ACHN (cell line): ENCODE data around the gene JPT2.

ENCODE experiments used
- DNase-seq: peaks from one replicate; pipeline ENCODE4 v3.0.0-alpha.2; 2015
- in situ Hi-C: cut with HindIII; loops from 2 replicates; pipeline ENCODE4 v1.10.0; 2017; ENCODE audit warnings: low sequenced_read_pairs, low pct_ligation_motif_present, low pct_unique_long_range_greater_than_20kb

Gene JPT2

GRCh38 chr16:1650131-1650530 is 27.9 kb upstream of the JPT2 start:
- in situ Hi-C loops: no loop called here
- DNase-seq: no peak

DNA sequence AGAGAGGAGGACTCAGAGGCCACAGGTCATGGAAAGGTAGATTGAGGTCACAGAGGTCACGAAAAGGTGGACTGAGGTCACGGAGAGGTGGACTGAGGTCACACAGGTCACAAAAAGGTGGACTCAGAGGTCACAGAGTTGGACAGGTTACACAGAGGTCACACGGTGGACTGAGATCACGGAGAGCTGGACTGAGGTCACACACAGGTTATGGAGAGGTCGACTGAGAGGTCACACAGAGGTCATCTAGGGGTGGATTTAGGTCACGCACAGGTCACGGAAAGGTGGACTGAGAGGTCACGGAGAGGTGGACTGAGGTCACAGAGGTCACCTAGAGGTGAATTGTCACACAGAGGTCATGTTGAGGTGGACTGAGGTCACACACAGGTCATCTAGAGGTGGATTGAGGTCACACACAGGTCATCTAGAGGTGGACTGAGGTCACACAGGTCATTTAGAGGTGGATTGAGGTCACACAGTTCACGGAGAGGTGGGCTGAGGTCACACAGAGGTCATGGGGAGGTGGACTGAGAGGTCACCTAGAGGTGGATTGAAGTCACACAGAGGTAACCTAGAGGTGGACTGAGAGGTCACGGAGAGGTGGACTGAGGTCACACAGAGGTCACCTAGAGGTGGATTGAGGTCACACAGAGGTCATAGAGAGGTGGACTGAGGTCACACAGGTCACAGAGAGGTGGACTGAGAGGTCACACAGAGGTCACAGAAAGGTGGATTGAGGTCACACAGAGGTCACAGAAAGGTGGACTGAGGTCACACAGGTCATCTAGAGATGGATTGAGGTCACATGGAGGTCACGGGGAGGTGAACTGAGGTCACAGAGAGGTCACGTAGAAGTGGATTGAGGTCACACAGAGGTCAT is 26.7 kb upstream of the JPT2 start:
- no peak for DNase-seq
- in situ Hi-C loops: no loop called here

GRCh38 chr16:1651974-1652312 is 26.1 kb upstream of the JPT2 start:
- in situ Hi-C loops: no loop called here
- DNase-seq: no peak

DNA sequence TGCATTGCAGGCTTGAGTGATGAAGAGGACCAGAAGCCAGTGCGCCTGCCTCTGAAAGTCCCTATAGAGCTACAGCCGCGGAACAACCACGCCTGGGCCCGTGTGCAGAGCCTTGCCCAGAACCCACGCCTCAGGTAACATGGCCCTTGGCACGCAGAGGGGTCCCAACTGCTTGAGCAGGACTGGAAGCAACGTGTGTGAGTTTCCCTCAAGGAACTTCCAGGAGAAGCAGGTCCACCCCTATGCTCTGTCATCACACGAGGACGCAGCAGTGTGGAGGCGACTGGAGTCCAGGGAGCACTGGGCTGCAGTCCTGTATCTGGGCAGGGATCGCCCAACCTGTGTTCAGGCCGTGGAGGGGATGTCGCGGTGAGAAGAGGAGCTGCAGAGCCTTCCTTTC is 25.1 kb upstream of the JPT2 start:
- DNase-seq: no peak
- in situ Hi-C loops: no loop called here

GRCh38 chr16:1654505-1655268 is 23.4 kb upstream of the JPT2 start:
- no peak for DNase-seq

GRCh38 chr16:1655269-1655807 is 22.7 kb upstream of the JPT2 start:
- no peak for DNase-seq
- in situ Hi-C loops: no loop called here

More at GRCh38 chr16:1654505-1655268, 23.4 kb upstream of the JPT2 start:
- in situ Hi-C loops: no loop called here

DNA sequence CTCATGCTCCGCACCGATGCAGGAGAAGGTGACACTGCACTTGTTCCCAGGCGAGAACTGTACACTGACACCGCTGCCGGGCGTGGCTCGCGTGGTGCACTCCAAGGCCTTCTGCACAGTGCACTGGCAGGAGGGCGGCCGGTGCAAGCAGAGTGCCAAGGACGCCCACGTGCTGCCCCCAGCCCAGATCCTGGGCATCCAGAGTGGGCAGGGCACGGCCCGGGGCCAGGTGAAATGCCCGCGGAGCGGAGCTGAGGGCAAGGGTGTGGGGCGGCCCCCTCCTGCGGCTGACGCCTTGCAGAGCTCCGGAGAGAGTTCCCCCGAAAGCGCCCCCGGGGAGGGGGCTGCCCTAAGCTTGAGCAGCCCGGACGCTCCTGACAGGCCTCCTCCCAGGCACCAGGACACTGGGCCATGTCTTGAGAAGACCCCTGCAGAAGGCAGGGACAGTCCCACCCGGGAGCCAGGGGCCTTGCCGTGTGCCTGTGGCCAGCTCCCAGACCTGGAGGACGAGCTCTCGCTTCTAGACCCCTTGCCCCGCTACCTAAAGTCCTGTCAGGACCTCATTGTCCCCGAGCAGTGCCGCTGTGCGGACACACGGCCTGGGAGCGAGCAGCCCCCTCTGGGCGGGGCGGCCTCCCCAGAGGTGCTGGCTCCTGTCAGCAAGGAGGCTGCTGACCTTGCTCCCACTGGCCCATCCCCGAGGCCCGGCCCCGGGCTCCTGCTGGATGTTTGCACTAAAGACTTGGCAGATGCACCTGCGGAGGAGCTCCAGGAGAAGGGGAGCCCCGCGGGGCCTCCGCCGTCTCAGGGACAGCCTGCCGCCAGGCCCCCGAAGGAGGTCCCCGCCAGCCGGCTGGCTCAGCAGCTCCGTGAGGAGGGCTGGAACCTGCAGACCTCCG is 21.9 kb upstream of the JPT2 start:
- in situ Hi-C loops: no loop called here
- no peak for DNase-seq

DNA sequence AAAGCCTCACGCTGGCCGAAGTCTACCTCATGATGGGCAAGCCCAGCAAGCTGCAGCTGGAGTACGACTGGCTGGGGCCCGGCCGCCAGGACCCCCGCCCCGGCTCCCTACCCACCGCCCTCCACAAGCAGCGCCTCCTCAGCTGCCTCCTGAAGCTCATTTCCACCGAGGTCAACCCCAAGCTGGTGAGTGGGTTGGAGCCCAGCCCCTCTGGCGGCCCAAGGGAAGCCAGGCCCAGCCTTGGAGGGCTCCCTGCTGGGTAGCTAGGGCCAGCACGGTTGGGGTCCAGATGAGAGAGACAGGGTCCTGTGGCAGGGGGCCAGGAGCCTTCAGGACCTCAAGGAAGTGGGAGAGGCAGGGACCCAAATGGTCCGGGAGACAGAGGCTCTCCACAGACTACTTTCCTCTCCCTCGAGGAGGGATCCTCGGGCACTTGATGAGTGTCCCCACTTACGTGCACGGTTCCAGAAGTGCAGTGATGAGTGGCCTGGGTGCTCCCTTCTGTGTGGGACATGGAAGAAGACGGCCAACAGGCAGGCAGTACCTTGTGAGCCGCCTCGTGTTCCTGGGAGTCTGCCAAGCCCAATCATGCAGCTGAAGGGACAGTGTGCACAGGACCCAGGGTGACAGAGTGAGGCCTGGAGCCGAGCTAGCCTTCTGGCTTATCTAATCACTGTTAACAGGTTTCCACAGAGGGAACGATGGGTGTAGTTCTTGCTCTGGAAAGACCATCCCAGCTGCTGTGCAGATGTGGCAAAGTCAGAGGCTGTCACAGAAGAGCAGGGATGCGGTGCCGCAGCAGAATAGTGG is 21.1 kb upstream of the JPT2 start:
- in situ Hi-C loops: no loop called here
- DNase-seq: no peak

DNA sequence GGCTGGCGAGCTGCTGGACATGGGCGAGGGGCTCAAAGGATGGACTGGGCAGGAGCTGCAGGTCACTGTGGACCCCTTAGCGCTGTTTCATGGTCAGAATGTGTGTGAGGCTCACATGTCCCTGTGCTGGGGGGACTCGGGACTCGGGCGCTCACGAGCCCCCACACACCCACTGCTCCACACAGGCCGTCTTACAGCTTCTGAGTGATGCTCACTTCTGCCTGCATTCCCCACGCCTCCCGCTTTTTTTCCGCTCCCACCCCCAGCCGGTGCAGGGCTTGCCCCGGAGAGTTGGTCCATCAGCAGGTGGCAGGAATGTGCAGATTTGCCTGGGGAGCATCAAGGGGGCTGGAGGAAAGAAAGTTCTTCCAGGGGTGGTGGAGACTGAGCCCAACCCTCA is 20.2 kb upstream of the JPT2 start:
- no peak for DNase-seq
- in situ Hi-C loops: no loop called here

- DNase-seq: no peak
- in situ Hi-C loops: no loop called here
These were observed 19.0 kb upstream of the JPT2 start for GRCh38 chr16:1659031-1659430.

GRCh38 chr16:1661826-1662225 is 16.3 kb upstream of the JPT2 start:
- in situ Hi-C loops: no loop called here
- DNase-seq: no peak

DNA sequence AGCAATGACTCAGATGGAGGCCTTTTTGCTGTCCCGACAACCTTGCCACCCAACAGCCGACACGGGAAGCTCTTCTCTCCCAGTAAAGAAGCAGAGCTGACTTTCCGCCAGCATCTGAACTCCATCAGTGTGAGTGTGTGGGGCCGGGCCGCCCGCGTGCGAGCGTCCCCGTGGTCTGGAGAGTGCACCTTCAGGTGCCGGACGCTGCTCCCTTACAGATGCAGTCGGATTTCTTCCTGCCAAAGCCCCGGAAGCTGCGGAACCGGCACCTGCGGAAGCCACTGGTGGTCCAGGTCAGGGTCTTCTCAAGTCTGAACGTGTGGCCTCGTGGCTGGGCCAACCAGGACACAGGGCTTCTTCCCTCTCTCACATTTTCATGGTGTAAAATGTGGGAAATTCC is 15.5 kb upstream of the JPT2 start:
- in situ Hi-C loops: no loop called here
- DNase-seq: no peak

- in situ Hi-C loops: no loop called here
- DNase-seq: no peak
These were observed 12.2 kb upstream of the JPT2 start for GRCh38 chr16:1665829-1666228.

DNA sequence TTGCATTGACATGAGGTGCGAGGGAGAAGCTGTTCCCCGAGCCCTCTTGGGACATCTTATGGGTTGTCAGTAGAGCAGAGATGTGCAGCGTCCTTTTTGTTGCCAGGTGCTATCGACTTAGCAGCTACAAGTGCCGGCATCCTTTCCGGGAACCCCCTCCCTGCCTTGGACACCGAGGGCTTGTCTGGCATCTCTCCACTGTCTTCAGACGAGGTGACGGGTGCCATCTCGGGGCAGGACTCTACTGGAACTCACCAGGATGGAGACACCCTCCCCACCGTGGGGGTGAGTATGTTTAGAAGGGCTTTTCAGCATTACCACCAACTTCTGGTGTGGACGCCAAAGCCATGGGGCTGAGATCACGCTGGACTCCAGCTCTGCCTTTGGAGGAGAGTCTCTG is 11.8 kb upstream of the JPT2 start:
- in situ Hi-C loops: no loop called here

DNA sequence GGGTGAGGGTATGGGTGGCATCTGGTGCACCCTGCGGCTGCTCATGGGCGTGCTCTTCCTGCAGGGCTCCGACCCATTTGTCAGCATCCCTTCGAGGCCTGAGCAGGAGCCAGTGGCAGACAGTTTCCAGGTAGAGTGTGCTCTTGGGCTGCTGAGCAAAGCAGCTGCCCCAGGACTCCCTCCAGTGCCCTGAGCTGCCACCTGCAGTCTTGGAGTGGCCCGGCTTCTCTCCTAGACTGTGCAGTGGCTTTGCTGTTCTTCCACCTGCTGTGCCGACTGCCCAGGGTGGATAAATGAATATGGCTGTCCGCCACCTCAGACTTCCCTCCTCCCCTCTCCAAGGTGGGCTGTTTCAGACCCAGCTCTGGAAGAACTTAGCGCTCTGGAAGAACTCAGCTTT is 10.8 kb upstream of the JPT2 start:
- in situ Hi-C loops: no loop called here
- no peak for DNase-seq

More for the DNA sequence above, 11.8 kb upstream of the JPT2 start:
- no peak for DNase-seq

DNA sequence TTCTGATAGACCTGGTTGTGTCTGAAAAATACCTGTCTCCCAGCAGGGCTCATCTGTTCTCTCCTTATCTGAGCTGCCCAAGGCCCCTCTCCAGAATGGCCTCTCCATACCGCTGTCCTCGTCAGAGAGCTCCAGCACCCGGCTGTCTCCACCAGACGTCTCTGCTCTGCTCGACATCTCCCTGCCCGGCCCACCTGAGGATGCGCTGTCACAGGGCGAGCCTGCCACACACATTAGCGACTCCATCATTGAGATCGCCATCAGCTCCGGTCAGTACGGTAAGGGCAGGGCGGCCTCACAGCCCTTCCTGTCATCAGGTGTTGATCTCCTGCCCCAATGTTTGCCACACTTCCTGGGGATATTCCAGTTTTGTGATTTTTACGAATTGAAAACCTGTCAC is 10.2 kb upstream of the JPT2 start:
- in situ Hi-C loops: no loop called here

DNA sequence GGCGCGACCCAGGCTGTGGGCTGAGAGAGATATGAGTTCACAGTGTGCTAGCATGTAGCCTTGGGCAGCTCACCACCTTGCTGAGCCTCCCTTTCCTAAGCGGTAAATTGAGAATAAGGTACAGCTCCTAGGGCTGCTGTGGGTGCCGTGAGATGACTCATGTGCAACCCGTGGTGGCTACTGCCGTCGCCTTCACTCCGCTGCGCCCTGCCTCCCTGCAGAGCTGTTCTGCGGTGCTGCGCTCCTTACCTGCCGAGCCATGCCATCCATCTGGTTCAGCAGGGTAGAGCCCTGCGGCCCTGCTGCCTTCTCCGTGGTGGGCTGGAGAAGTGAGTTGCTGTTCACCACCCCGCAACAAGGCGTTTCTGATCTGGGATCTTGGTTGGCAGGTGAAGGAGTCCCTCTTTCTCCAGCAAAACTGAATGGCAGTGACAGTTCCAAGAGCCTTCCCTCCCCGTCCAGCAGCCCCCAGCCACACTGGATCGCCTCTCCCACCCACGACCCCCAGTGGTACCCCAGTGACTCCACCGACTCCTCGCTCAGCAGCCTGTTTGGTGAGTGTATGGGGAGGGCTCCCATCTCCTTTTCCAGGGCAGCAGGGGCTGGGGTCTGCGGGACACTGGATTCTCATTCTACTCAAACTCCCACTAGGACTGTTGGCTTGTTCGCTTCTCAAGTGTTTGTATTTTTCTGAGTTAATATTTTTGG is 9.3 kb upstream of the JPT2 start:
- in situ Hi-C loops: no loop called here

More for the DNA sequence above, 10.2 kb upstream of the JPT2 start:
- no peak for DNase-seq

More for the DNA sequence above, 9.3 kb upstream of the JPT2 start:
- DNase-seq: no peak
